ENCODE data around the gene NAT8L. TPM values are rescaled to one million over a fixed set of nuclear protein-coding genes. Genes with fewer than 3 reads are reported as not detected.

Gene NAT8L
- total RNA-seq, 2 experiments from 2014 or later = 1.0 to 1.1 TPM

DNA sequence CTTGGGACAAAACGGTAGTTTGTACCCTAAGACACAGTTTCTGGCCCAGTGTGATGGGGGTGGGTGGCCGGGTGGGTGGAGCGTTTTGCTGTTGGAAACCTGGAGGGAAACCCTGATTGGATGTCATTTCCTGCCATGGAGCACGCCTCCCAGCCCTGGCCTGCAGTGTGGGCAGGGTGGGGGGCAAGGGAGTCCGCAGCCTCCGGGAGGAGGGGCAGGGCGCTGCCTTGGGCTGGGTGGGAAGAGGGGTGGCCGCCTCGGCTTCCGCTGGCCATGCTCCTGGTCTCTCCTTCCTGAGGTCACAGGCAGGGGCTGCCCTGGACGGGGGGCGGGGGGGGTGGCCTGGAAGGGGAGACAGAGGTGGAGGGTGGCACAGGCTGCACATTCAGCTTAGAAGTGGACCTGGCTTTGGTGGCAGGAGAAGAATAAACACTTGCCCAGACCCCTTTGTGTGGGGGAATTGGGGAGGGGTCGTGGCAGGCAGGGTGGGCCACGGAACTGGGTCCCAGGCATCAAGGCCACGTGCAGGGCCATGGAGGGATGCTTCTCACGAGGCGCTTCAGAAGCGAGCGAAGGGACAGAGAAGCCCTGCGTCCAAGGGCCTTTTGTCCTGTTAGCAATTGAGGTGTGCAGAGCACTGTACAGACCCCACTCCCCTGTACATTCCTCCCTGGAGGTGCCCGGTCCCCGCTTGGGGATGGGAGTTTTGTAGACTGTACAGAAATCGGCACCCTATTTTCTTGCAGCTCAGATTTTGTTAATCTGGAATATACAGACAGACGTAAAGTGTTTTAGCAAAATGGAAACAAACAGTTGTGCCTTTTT is 6.2 kb downstream of the NAT8L start:
- ATAC-seq (no peak), DNase-seq (no peak)
- ChIA-PET CTCF (no interaction called here), POLR2A (no interaction called here)
- Mint-ChIP-seq H3K9me3 (no peaks in the 10 kb centered on the region), H3K4me1 (ENCODE audit: low read depth) (no peaks in the 10 kb centered on the region), H3K36me3 (ENCODE audit: low read depth) (no peaks in the 10 kb centered on the region), H3K4me3 (no peak overlapping the region), H3K27ac (no peak overlapping the region), H3K27me3 (peaks cover 2% of the 10 kb centered on the region)
- intact Hi-C loops (cut with micrococcal nuclease) = no loop called here
- no peak for TF ChIP-seq CTCF (IDR thresholded peaks at IDR 0.05)

DNA sequence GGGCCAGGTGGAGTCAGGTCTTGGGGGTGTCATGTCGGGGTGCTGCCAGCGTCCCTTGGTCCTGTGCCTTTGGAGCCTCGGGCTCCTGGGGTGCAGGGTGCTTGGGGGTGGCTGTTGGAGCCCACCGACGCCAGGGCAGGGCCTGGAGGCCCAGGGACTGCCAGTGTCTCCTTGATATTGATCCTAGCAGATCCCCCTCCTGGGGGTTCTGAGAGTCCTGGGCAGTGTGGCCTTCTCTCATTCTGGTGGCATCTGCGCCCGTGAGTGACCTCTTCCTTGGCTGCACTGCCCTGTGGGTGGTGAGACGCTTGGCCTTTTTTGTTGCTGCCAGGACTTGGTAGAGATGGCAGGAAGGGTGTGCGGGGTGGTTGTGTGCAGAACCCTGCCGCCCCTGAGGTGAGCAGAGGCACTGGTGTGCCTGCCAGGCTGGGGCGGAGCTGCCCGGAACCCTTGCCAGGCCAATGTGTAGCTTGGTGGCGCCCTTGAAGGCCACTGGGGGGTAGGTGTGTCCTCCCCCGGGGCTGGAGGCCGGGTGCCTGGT is 7.0 kb downstream of the NAT8L start:
- POLR2A ChIA-PET = no interaction called here
- no peak for TF ChIP-seq CTCF (IDR thresholded peaks at IDR 0.05)

GRCh38 chr4:2066571-2067445 is 7.7 kb downstream of the NAT8L start:
- Mint-ChIP-seq H3K36me3 (ENCODE audit: low read depth) (no peaks in the 10 kb centered on the region), H3K4me3 (no peak overlapping the region), H3K9me3 (no peaks in the 10 kb centered on the region), H3K4me1 (ENCODE audit: low read depth) (no peaks in the 10 kb centered on the region), H3K27me3 (peaks cover 2% of the 10 kb centered on the region), H3K27ac (no peak overlapping the region)
- POLR2A ChIA-PET = no interaction called here
- CTCF ChIA-PET = no interaction called here
- no peak for ATAC-seq
- TF ChIP-seq CTCF (IDR thresholded peaks at IDR 0.05) = no peak
- no peak for DNase-seq
- intact Hi-C loops (cut with micrococcal nuclease) = no loop called here

More for the DNA sequence above, 7.0 kb downstream of the NAT8L start:
- Mint-ChIP-seq H3K27ac (no peak overlapping the region), H3K4me1 (ENCODE audit: low read depth) (no peaks in the 10 kb centered on the region), H3K4me3 (no peak overlapping the region), H3K36me3 (ENCODE audit: low read depth) (no peaks in the 10 kb centered on the region), H3K27me3 (peaks cover 2% of the 10 kb centered on the region), H3K9me3 (no peaks in the 10 kb centered on the region)
- CTCF ChIA-PET = no interaction called here
- intact Hi-C loops (cut with micrococcal nuclease) = no loop called here
- DNase-seq (no peak), ATAC-seq (no peak)

DNA sequence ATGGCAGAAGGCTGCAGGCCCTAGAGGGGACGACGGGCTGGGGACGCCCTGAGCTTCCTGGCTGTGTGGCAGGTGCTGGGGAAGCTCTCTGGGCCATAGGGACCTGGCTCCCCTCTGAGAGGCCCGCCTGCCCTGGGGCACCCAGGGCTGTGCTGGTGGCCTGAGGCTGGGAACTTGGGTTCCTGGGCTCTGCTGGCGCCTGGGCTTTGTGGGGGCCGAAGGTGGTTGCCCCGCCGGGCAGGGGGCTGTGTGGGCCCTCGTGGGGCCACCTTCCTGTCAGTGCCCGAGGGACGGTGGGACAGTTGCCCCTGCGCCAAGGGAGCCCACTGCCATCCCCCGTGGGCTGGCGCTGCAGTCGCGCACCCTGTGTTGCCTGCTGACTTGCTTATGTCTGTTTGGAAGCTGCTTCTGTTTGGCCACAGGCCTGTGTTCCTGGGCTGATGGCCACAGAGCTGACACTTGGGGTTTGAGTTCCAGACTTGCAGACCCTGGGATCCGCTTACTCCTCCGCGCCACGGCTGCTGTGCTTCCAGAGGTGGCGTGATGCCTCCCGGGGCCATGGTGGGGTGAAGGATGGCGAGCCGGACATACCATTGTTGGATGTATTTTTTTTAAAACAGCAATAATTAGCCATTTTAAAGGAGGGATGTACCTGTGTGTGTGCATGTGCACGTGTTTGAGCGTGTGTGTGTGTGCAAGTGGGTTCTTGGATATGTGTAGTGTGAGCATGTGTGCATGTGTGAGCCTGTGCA is 8.5 kb downstream of the NAT8L start:
- intact Hi-C loops (cut with micrococcal nuclease) = no loop called here
- no peaks in the 10 kb centered on the region for H3K9me3 Mint-ChIP-seq
- POLR2A ChIA-PET = no interaction called here
- no peak overlapping the region for H3K4me3 Mint-ChIP-seq
- CTCF ChIA-PET = no interaction called here
- ATAC-seq = no peak
- TF ChIP-seq CTCF (IDR thresholded peaks at IDR 0.05) = no peak
- no peaks in the 10 kb centered on the region for H3K36me3 Mint-ChIP-seq (ENCODE audit: low read depth)
- H3K27ac Mint-ChIP-seq = no peak overlapping the region
- no peaks in the 10 kb centered on the region for H3K4me1 Mint-ChIP-seq (ENCODE audit: low read depth)
- no peak for DNase-seq
- H3K27me3 Mint-ChIP-seq = no peaks in the 10 kb centered on the region
